ENCODE results near the gene EIF2B4. TPM values are rescaled to one million over a fixed set of nuclear protein-coding genes. Genes with fewer than 3 reads are reported as not detected.
A peak's percentile ranks its signal among the peaks of the same experiment; 100 is the strongest.

EIF2B4 gene
- total and polyA plus RNA-seq, 2 of the 13 experiments (the other 11 are each of a cell fraction or from before 2014, with no cell fraction given), result 91.5 to 96.4 TPM

GRCh38 chr2:27320958-27321543, 49.1 kb downstream of the EIF2B4 start (continued):
- TF ChIP-seq KIAA2018 (CRISPR knock-in tag; IDR thresholded peaks at IDR 0.05; ENCODE audit: borderline replicate concordance), result no peak
- no peak for TF ChIP-seq TCF7L2 (IDR thresholded peaks at IDR 0.05; ENCODE audit: low read depth, low read length)
- peak; percentile 91; the same call in 1 of the 2 replicates for TF ChIP-seq SAFB2 (CRISPR knock-in tag; IDR thresholded peaks at IDR 0.05; ENCODE audit: borderline replicate concordance, low read depth)
- no peak for TF ChIP-seq ADNP (CRISPR knock-in tag; IDR thresholded peaks at IDR 0.05)
- peak; percentile 22; the same call in 1 of the 2 replicates for TF ChIP-seq HNF4G (IDR thresholded peaks at IDR 0.05; ENCODE audit: borderline replicate concordance, low read depth, low read length)
- peak; percentile 65; the same call in 1 of the 2 replicates for TF ChIP-seq HNF4G (CRISPR knock-in tag; IDR thresholded peaks at IDR 0.05; ENCODE audit: borderline replicate concordance, low read depth)
- TF ChIP-seq SOX13 (IDR thresholded peaks at IDR 0.05), result 0 out of 2 replicates have a peak, but pooled peaks have one; percentile 26
- TF ChIP-seq SOX13 (CRISPR knock-in tag; conservative IDR thresholded peaks at IDR 0.05 in 1 of 2, IDR thresholded peaks at IDR 0.05 in 1 of 2), result peak in 1 of 2 experiments; percentile 64; a peak in 1 of 4 replicates
- no peak for TF ChIP-seq ZNF383 (CRISPR knock-in tag; IDR thresholded peaks at IDR 0.05; ENCODE audit: borderline replicate concordance)
- peak; percentile 85; the same call in 1 of the 2 replicates for TF ChIP-seq ZNF547 (CRISPR knock-in tag; IDR thresholded peaks at IDR 0.05)
- peak; percentile 70; the same call in 1 of the 2 replicates for TF ChIP-seq FOXK2 (IDR thresholded peaks at IDR 0.05)
- TF ChIP-seq ZNF121 (CRISPR knock-in tag; IDR thresholded peaks at IDR 0.05), result peak; percentile 96
- no peak for TF ChIP-seq ZNF816 (CRISPR knock-in tag; IDR thresholded peaks at IDR 0.05; ENCODE audit: borderline replicate concordance)
- no peak; the same call in 1 of the 2 replicates for TF ChIP-seq ZNF326 (CRISPR knock-in tag; IDR thresholded peaks at IDR 0.05; ENCODE audit: borderline replicate concordance)
- peak; percentile 41; the same call in 1 of the 2 replicates for TF ChIP-seq STAT6 (CRISPR knock-in tag; IDR thresholded peaks at IDR 0.05; ENCODE audit: borderline replicate concordance)
- peak; percentile 57; the same call in 1 of the 2 replicates for TF ChIP-seq SIN3A (IDR thresholded peaks at IDR 0.05; ENCODE audit: borderline replicate concordance, low read depth, low read length)
- TF ChIP-seq ZNF558 (CRISPR knock-in tag; IDR thresholded peaks at IDR 0.05; ENCODE audit: borderline replicate concordance), result no peak
- no peak for TF ChIP-seq RORA (CRISPR knock-in tag; IDR thresholded peaks at IDR 0.05)
- TF ChIP-seq ZNF431 (CRISPR knock-in tag; IDR thresholded peaks at IDR 0.05; ENCODE audit: borderline replicate concordance, low read depth), result peak; percentile 60; the same call in 1 of the 2 replicates
